Liver (tissue), 2 donors: ENCODE measurements around the gene UQCRHL.

Experiments used
- EGR1 ChIP-seq, 2 donors: IDR thresholded peaks; 2 replicates each; pipeline ENCODE4 v1.6.1; 2016 to 2018; ENCODE audit warnings: antibody characterized with exemption in 2 of 2, low read depth in 2 of 2
- TF ChIP-seq, protein P1 (sequence below): IDR thresholded peaks from 2 replicates; pipeline ENCODE4 v1.6.1; 2016; ENCODE audit warnings: antibody characterized with exemption
- donor health status: healthy.

DNA sequence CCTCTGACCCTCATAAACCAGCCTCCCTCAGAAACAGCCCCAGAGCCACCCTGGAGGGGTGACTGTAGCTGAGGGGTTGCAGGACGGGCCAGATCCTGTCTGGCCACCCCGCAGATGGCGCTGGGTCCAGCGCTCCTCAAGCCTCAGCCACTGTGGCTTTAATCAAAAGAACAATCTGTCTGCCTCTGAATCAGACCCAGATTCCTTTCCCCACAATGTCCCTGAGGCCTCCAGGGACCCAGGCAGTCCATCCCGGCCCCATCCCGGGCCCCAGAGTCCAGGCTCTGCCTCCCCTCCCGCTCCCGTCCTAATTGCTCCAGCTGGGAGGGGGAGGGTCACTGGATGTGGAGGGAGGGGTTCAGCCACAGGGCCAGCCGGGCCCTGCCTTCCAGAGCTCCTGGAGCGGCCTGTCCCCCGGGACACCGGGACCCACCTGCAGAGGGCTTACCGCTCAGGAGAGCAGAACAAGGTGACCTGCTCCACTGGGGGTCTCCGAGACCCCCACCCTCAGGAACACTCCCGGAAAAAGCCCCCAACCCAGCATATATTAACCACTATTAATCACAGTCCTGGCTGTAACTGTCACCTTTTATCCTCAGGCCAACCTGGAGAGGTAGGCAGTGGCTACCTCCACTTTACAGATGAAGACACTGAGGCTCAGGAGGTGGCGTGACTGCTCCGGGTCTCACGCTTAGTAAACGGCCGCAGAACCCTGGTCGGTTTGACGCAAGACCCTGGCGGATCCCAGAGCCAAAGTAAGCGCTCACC, 49.7 kb downstream of the UQCRHL start:
- TF ChIP-seq, protein P1, sequence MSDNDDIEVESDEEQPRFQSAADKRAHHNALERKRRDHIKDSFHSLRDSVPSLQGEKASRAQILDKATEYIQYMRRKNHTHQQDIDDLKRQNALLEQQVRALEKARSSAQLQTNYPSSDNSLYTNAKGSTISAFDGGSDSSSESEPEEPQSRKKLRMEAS = no peak
- TF ChIP-seq EGR1 (IDR thresholded peaks at IDR 0.05; ENCODE audit: low read depth in 2 of 2) = no peak
